NCI-H1930 (cell line): ENCODE measurements around the gene BACH1.

Experiments used
- DNase-seq, 2 experiments: peaks; one replicate each; lab custom pipeline; 2025; lab: John Stamatoyannopoulos, UW

BACH1 gene

GRCh38 chr21:29293495-29293894, 5.2 kb upstream of the BACH1 start:
- DNase-seq = no peak

- no peak for DNase-seq
Observed at GRCh38 chr21:29295066-29295650, 3.6 kb upstream of the BACH1 start.

GRCh38 chr21:29296446-29296845, 2.3 kb upstream of the BACH1 start:
- no peak for DNase-seq

- no peak for DNase-seq
Observed at GRCh38 chr21:29297483-29298347, 1.0 kb upstream of the BACH1 start.

- DNase-seq = no peak
Observed at GRCh38 chr21:29299046-29299915, 559 bp downstream of the BACH1 start.

GRCh38 chr21:29299916-29300806, 1.4 kb downstream of the BACH1 start:
- no peak for DNase-seq

GRCh38 chr21:29300807-29301138, 2.1 kb downstream of the BACH1 start:
- no peak for DNase-seq

GRCh38 chr21:29301691-29302090, 3.0 kb downstream of the BACH1 start:
- DNase-seq = no peak

GRCh38 chr21:29302359-29302875, 3.7 kb downstream of the BACH1 start:
- no peak for DNase-seq

GRCh38 chr21:29303288-29303687, 4.6 kb downstream of the BACH1 start:
- no peak for DNase-seq

- DNase-seq = no peak
Observed at GRCh38 chr21:29304597-29304996, 5.9 kb downstream of the BACH1 start.

GRCh38 chr21:29305068-29305467, 6.3 kb downstream of the BACH1 start:
- DNase-seq = no peak

- DNase-seq = no peak
Observed at GRCh38 chr21:29305561-29305960, 6.8 kb downstream of the BACH1 start.

- no peak for DNase-seq
Observed at GRCh38 chr21:29306920-29307319, 8.2 kb downstream of the BACH1 start.

- no peak for DNase-seq
Observed at GRCh38 chr21:29307718-29308455, 9.2 kb downstream of the BACH1 start.

GRCh38 chr21:29308456-29308783, 9.7 kb downstream of the BACH1 start:
- DNase-seq = no peak

- no peak for DNase-seq
Observed at GRCh38 chr21:29309703-29310102, 11.0 kb downstream of the BACH1 start.

GRCh38 chr21:29311802-29312201, 13.1 kb downstream of the BACH1 start:
- no peak for DNase-seq

- DNase-seq = no peak
Observed at GRCh38 chr21:29312981-29313380, 14.3 kb downstream of the BACH1 start.

GRCh38 chr21:29313662-29314408, 15.1 kb downstream of the BACH1 start:
- DNase-seq = no peak
